ENCODE measurements around the gene MIEF1.

DNA sequence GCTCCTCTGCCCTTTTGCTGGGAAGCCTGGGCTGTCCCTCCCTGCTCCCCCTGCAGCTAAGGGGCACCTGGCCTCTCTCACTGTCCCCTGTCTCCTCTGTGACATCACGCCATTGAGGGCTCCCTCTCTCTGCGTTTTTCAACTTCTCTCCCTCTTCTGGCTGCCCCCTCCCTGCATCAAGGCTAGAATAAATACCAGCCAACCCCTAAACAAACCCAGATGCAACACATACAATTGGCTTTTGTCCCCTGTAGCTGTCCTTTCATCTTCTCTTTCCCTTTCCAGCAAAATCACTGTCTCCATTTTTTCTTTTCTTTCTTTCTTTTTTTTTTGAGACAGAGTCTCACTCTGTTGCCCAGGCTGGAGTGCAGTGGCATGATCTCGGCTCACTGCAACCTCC, 3.3 kb upstream of the MIEF1 start:
- TF ChIP-seq, protein P1, sequence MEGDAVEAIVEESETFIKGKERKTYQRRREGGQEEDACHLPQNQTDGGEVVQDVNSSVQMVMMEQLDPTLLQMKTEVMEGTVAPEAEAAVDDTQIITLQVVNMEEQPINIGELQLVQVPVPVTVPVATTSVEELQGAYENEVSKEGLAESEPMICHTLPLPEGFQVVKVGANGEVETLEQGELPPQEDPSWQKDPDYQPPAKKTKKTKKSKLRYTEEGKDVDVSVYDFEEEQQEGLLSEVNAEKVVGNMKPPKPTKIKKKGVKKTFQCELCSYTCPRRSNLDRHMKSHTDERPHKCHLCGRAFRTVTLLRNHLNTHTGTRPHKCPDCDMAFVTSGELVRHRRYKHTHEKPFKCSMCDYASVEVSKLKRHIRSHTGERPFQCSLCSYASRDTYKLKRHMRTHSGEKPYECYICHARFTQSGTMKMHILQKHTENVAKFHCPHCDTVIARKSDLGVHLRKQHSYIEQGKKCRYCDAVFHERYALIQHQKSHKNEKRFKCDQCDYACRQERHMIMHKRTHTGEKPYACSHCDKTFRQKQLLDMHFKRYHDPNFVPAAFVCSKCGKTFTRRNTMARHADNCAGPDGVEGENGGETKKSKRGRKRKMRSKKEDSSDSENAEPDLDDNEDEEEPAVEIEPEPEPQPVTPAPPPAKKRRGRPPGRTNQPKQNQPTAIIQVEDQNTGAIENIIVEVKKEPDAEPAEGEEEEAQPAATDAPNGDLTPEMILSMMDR (tag by site-specific recombination; IDR thresholded peaks at IDR 0.05), result no peak
- TF ChIP-seq, protein P2, sequence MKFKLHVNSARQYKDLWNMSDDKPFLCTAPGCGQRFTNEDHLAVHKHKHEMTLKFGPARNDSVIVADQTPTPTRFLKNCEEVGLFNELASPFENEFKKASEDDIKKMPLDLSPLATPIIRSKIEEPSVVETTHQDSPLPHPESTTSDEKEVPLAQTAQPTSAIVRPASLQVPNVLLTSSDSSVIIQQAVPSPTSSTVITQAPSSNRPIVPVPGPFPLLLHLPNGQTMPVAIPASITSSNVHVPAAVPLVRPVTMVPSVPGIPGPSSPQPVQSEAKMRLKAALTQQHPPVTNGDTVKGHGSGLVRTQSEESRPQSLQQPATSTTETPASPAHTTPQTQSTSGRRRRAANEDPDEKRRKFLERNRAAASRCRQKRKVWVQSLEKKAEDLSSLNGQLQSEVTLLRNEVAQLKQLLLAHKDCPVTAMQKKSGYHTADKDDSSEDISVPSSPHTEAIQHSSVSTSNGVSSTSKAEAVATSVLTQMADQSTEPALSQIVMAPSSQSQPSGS (tag by site-specific recombination; IDR thresholded peaks at IDR 0.05; ENCODE audit: low read depth), result no peak
- TF ChIP-seq ZFP41 (tag by site-specific recombination; IDR thresholded peaks at IDR 0.05; ENCODE audit: borderline replicate concordance), result no peak
- TF ChIP-seq, protein P3, sequence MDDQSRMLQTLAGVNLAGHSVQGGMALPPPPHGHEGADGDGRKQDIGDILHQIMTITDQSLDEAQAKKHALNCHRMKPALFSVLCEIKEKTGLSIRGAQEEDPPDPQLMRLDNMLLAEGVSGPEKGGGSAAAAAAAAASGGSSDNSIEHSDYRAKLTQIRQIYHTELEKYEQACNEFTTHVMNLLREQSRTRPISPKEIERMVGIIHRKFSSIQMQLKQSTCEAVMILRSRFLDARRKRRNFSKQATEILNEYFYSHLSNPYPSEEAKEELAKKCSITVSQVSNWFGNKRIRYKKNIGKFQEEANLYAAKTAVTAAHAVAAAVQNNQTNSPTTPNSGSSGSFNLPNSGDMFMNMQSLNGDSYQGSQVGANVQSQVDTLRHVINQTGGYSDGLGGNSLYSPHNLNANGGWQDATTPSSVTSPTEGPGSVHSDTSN (CRISPR knock-in tag; IDR thresholded peaks at IDR 0.05), result no peak
- TF ChIP-seq YY2 (tag by site-specific recombination; IDR thresholded peaks at IDR 0.05), result no peak
- no peak for TF ChIP-seq ZNF654 (tag by site-specific recombination; IDR thresholded peaks at IDR 0.05; ENCODE audit: low read depth)
- TF ChIP-seq SETDB1 (IDR thresholded peaks at IDR 0.05; ENCODE audit: insufficient read length, low read length), result no peak
- TF ChIP-seq ZNF549 (tag by site-specific recombination; IDR thresholded peaks at IDR 0.05), result no peak
- no peak for TF ChIP-seq TCF7L2 (IDR thresholded peaks at IDR 0.05; ENCODE audit: borderline replicate concordance, low read depth, low read length)

All from HEK293 (cell line).